ENCODE measurements around the gene BMP6.

The BMP6 gene

GRCh38 chr6:7725849-7726415 is at the start of gene BMP6:
Gene BMP6, plus strand, starts transcription at chr6:7726099. Its CDS starts 857 bp downstream, at chr6:7726956.
- TF ChIP-seq CTCF (IDR thresholded peaks at IDR 0.05; ENCODE audit: insufficient read depth, low read length, poor library complexity, severe bottlenecking) = no peak
- Histone ChIP-seq H3K27me3 (replicated peaks; ENCODE audit: control insufficient read depth, insufficient read depth, low read length) (peaks cover 2% of the 10 kb centered on the region), H3K36me3 (ENCODE audit: control insufficient read depth, insufficient read depth, low read length) (no peaks in the 10 kb centered on the region), H3K4me3 (replicated peaks; ENCODE audit: low read depth, low read length) (peak within 1 kb of the TSS; percentile 70)
- DNase-seq (ENCODE audit: extremely low read depth, insufficient read length) = peak; percentile 76

- Histone ChIP-seq H3K27me3 (replicated peaks; ENCODE audit: control insufficient read depth, insufficient read depth, low read length) (peaks cover 1% of the 10 kb centered on the region; the same call in 1 of the 2 replicates), H3K4me3 (replicated peaks; ENCODE audit: low read depth, low read length) (no peak overlapping the region), H3K36me3 (ENCODE audit: control insufficient read depth, insufficient read depth, low read length) (no peaks in the 10 kb centered on the region)
- no peak for TF ChIP-seq CTCF (IDR thresholded peaks at IDR 0.05; ENCODE audit: insufficient read depth, low read length, poor library complexity, severe bottlenecking)
- DNase-seq (ENCODE audit: extremely low read depth, insufficient read length) = no peak
Observed at GRCh38 chr6:7677229-7677628, 48.7 kb upstream of the BMP6 start.

DNA sequence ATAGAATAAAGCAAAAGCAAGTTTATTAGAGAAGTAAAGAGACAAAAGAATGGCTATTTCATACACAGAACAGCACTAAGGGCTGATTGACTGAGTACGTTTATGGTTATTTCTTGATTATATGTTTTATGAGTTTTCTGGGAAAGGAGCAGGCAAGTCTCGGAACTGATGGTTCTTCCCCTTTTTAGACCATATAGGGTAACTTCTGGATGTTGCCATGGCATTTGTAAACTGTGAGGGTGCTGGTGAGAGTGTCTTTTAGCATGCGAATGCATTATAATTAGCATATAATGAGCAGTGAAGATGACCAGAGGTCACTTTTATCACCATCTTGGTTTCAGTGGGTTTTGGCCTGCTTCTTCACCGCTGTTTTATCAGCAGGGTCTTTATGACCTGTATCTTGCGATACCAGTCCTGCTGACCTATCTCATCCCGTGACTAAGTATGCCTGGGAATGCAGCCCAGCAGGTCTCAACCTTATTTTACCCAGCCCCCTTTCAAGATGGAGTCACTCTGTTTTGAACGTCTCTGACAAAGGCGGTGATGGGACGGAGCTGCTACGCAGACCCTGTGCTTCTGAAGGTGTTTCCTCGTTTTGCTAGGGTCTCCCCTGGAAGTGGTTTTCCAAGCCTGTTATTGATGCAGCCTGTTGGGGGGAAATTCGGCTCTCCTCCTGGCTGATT is 45.4 kb upstream of the BMP6 start:
- no peak for TF ChIP-seq CTCF (IDR thresholded peaks at IDR 0.05; ENCODE audit: insufficient read depth, low read length, poor library complexity, severe bottlenecking)
- DNase-seq (ENCODE audit: extremely low read depth, insufficient read length) = no peak
- no peaks in the 10 kb centered on the region for H3K36me3 ChIP-seq (ENCODE audit: control insufficient read depth, insufficient read depth, low read length)
- no peak overlapping the region for H3K4me3 ChIP-seq (replicated peaks; ENCODE audit: low read depth, low read length)
- no peaks in the 10 kb centered on the region; the same call in none of the 2 replicates for H3K27me3 ChIP-seq (replicated peaks; ENCODE audit: control insufficient read depth, insufficient read depth, low read length)

GRCh38 chr6:7681449-7681848 is 44.5 kb upstream of the BMP6 start:
- H3K4me3 ChIP-seq (replicated peaks; ENCODE audit: low read depth, low read length) = no peak overlapping the region
- no peak for TF ChIP-seq CTCF (IDR thresholded peaks at IDR 0.05; ENCODE audit: insufficient read depth, low read length, poor library complexity, severe bottlenecking)
- no peaks in the 10 kb centered on the region; the same call in none of the 2 replicates for H3K27me3 ChIP-seq (replicated peaks; ENCODE audit: control insufficient read depth, insufficient read depth, low read length)
- H3K36me3 ChIP-seq (ENCODE audit: control insufficient read depth, insufficient read depth, low read length) = no peaks in the 10 kb centered on the region
- DNase-seq (ENCODE audit: extremely low read depth, insufficient read length) = no peak

GRCh38 chr6:7684076-7684475 is 41.8 kb upstream of the BMP6 start:
- no peak for TF ChIP-seq CTCF (IDR thresholded peaks at IDR 0.05; ENCODE audit: insufficient read depth, low read length, poor library complexity, severe bottlenecking)
- no peaks in the 10 kb centered on the region; the same call in none of the 2 replicates for H3K27me3 ChIP-seq (replicated peaks; ENCODE audit: control insufficient read depth, insufficient read depth, low read length)
- no peak for DNase-seq (ENCODE audit: extremely low read depth, insufficient read length)
- H3K4me3 ChIP-seq (replicated peaks; ENCODE audit: low read depth, low read length) = no peak overlapping the region
- H3K36me3 ChIP-seq (ENCODE audit: control insufficient read depth, insufficient read depth, low read length) = no peaks in the 10 kb centered on the region

All from GM06990 (cell line).